Keratinocyte (primary cell): Measurements from ENCODE around the gene LRRC42.

ENCODE experiments used
- CTCF ChIP-seq, 3 experiments: IDR thresholded peaks in 1 of 3; conservative IDR thresholded peaks in 1 of 3; optimal IDR thresholded peaks in 1 of 3; 2 replicates in 2 of 3; 3 replicates in 1 of 3; pipeline versions ENCODE3 to v1.5.1; 2011; ENCODE audit warnings: low read length in 3 of 3, mild to moderate bottlenecking in 3 of 3, moderate library complexity in 2 of 3, control low read depth in 1 of 3, inconsistent platforms in 1 of 3; ENCODE audit not compliant: insufficient read depth in 2 of 3; ENCODE audit errors: extremely low read depth in 1 of 3
- EZH2 ChIP-seq: IDR thresholded peaks from one replicate; pipeline ENCODE4 v1.6.1; 2012; ENCODE audit warnings: inconsistent platforms, mild to moderate bottlenecking, low read length, moderate library complexity

- TF ChIP-seq EZH2: no peak
- no peak for TF ChIP-seq CTCF (optimal IDR thresholded peaks at IDR 0.05 in 1 of 3, IDR thresholded peaks at IDR 0.05 in 1 of 3, conservative IDR thresholded peaks at IDR 0.05 in 1 of 3; ENCODE audit: extremely low read depth in 1 of 3, insufficient read depth in 2 of 3, low read length in 3 of 3)
These were observed 11.2 kb downstream of the LRRC42 start for GRCh38 chr1:53957194-53957818.
